NT2/D1 (cell line): Measurements from ENCODE around the gene OPN4.
"Not testable (repeated sequence)": the region's sequence is repeated elsewhere in the genome, so short reads cannot be mapped to it uniquely, and the experiment has no call there.

Source experiments
- DNase-seq: peaks from one replicate; pipeline ENCODE4 v3.0.0-alpha.2; 2011; ENCODE audit warnings: low read depth, low spot score
- H3K27me3 ChIP-seq: 2 replicates; pipeline ENCODE4 v1.6.0; 2011; ENCODE audit warnings: mild to moderate bottlenecking; ENCODE audit not compliant: insufficient read length, insufficient read depth
- H3K36me3 ChIP-seq: 2 replicates; pipeline ENCODE4 v1.6.1; 2011; ENCODE audit warnings: mild to moderate bottlenecking, low read length, mixed read lengths; ENCODE audit not compliant: insufficient read depth, insufficient read length
- H3K4me1 ChIP-seq: 2 replicates; pipeline ENCODE4 v1.5.1; 2011; ENCODE audit not compliant: insufficient read depth, insufficient read length
- H3K4me3 ChIP-seq: 2 replicates; pipeline ENCODE4 v1.5.1; 2011; ENCODE audit warnings: low read depth; ENCODE audit not compliant: insufficient read length
- H3K9ac ChIP-seq: 2 replicates; pipeline ENCODE4 v1.6.0; 2011; ENCODE audit warnings: low read depth; ENCODE audit not compliant: insufficient read length
- H3K9me3 ChIP-seq: 2 replicates; pipeline ENCODE4 v1.5.1; 2011; ENCODE audit warnings: mild to moderate bottlenecking, low read length; ENCODE audit not compliant: insufficient read depth
- SUZ12 ChIP-seq: IDR thresholded peaks from 2 replicates; pipeline ENCODE4 v1.6.1; 2011; ENCODE audit not compliant: insufficient read length, insufficient read depth; ENCODE audit errors: extremely low read depth
- YY1 ChIP-seq: IDR thresholded peaks from 2 replicates; pipeline ENCODE4 v1.6.1; 2011; ENCODE audit not compliant: insufficient read length, insufficient read depth
- ZNF274 ChIP-seq: IDR thresholded peaks from 2 replicates; pipeline ENCODE4 v1.6.1; 2011; ENCODE audit warnings: mild to moderate bottlenecking, low read depth, low read length

OPN4 gene

DNA sequence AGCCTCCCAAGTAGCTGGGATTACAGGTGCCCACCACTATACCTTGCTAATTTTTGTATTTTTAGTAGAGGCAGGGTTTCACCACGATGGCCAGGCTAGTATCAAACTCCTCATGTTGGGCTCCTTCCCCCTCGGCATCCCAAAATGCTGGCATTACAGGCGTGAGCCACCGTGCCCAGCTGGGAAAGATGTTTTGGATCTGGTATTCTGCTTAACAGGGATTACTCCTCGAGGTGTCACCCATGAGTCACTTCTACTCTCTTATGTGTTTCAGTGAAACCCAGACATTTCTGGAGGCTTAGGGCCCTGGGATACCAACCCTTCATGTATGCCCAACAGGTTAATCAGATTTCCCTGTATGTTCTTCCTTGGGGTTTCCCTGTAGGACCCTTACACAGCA lies 11.8 kb upstream of the OPN4 start:
- no peak for DNase-seq
- no peak overlapping the region for H3K9ac ChIP-seq
- H3K4me3 ChIP-seq = no peak overlapping the region

DNA sequence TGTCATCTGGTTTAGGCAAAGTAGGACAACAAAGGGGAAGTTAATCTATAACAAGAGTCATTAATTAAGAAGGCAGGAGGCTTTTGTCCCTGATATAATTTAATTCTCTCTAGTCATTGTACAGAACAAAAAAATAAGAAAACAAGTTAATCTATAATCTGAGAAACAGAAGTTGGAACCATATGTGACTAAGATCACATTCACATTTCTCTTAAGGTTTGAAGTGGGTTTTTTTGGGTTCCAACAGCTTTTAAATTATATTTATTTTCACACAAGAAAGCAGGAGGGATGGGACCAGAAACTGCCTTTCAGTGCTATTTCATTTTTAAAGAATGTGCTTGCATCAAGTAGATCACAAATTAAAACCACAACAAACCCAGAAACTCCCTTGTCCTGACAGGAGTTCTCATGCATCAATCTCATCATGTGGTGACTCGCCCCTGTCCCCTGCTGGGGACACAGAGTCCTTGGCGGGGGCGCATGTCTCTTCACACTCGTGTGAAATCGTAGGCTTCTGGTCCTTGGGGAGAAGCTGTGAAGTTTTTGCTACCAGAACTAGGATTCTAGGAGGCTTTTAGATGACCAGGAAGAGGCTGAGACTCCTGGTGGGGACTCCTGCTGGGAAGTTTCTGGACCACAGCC lies 10.1 kb upstream of the OPN4 start:
- no peak overlapping the region for H3K4me3 ChIP-seq
- peaks cover 25% of the 10 kb centered on the region; the same call in 1 of the 2 replicates for H3K9me3 ChIP-seq
- H3K4me1 ChIP-seq = no peaks in the 10 kb centered on the region
- H3K9ac ChIP-seq = no peak overlapping the region
- no peak for TF ChIP-seq YY1
- no peak for TF ChIP-seq SUZ12
- TF ChIP-seq ZNF274 = no peak
- no peaks in the 10 kb centered on the region for H3K36me3 ChIP-seq
- no peak for DNase-seq
- no peaks in the 10 kb centered on the region for H3K27me3 ChIP-seq

More for the DNA sequence above, 11.8 kb upstream of the OPN4 start:
- Histone ChIP-seq H3K27me3 (no peaks in the 10 kb centered on the region), H3K36me3 (no peaks in the 10 kb centered on the region), H3K4me1 (no peaks in the 10 kb centered on the region), H3K9me3 (peaks cover 25% of the 10 kb centered on the region; the same call in 1 of the 2 replicates)
- TF ChIP-seq YY1 (no peak), SUZ12 (no peak), ZNF274 (no peak)

DNA sequence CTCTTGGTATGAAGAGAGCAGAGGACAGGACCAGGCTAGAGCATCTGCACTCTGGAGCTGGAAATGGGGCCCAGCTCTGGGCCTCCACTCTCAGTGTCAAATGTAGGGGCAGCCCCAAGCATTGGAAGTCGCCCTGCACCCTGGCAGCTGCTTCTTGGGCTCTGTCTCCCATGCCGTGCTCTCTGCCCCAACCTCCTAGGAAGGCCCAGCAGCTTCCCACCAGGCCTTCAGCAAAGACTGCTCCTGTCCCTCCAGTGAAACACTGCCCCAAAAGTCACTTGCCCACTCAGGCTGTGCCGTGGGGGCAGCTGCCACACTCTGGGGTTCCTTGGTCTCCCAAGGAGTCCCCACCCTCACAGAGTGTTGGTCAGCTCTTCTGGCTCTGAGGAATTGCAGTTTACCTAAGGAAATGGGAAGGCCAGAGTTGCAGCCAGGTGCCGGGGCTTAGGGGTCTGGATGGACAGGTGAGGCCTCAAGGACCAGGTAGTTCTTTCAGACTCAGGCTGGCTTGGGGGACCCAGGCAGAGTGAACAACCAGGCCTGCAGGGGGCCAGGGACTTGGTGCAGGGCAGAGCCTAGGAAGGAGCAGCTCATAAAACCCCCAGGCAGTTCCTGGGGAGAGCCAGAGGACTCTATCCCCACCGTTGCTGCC lies 9.4 kb upstream of the OPN4 start:
- Histone ChIP-seq H3K27me3 (no peaks in the 10 kb centered on the region), H3K36me3 (no peaks in the 10 kb centered on the region), H3K4me1 (no peaks in the 10 kb centered on the region), H3K9me3 (peaks cover 25% of the 10 kb centered on the region; the same call in 1 of the 2 replicates), H3K4me3 (no peak overlapping the region), H3K9ac (no peak overlapping the region)
- TF ChIP-seq ZNF274 (no peak), YY1 (no peak), SUZ12 (no peak)
- DNase-seq = no peak

DNA sequence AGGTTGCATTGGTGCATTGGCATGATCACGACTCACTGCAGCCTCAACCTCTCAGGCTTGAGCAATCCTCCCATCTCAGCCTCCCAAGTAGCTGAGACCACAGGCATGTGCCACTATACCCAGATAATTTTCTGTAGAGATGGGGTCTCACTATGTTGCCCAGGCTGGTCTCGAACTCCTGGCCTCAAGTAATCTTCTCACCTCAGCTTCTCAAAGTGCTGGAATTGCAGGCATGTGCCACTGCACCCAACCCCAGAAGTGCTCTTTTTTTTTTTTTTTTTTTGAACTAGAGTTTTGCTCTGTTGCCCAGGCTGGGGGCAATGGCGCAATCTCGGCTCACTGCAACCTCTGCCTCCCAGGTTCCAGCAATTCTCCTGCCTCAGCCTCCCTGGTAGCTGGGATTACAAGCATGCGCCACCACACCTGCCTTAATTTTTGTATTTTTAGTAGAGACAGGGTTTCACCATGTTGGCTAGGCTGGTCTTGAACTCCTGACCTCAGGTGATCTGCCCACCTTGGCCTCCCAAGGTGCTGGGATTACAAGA lies 8.7 kb upstream of the OPN4 start:
- not testable (repeated sequence) for H3K27me3 ChIP-seq, H3K4me3 ChIP-seq, H3K4me1 ChIP-seq, H3K9ac ChIP-seq, DNase-seq, H3K36me3 ChIP-seq
- peaks cover 22% of the 10 kb centered on the region; the same call in 1 of the 2 replicates for H3K9me3 ChIP-seq

DNA sequence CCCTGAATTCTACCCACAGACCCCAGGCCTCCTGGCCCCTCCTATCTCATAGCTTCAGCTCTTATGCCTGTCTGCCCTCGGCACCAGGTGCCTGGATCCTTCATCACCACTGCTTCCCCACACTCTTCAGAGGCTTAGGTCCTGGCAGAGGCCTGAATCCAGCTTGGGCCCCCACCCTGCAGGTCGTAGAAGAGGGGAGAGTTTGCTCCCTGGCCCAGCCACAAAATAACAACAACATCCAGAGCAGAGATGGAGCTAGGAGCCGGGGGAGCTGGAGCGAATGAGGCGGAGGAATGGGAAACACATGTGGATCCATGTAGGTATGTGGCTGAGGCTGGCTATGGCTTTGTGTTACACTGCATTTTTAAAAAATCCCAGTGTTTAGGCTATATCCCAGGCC lies 7.8 kb upstream of the OPN4 start:
- no peaks in the 10 kb centered on the region for H3K4me1 ChIP-seq
- H3K4me3 ChIP-seq = no peak overlapping the region
- TF ChIP-seq ZNF274 (no peak), YY1 (no peak), SUZ12 (no peak)
- no peaks in the 10 kb centered on the region for H3K27me3 ChIP-seq
- H3K9ac ChIP-seq = no peak overlapping the region
- DNase-seq = no peak
- H3K9me3 ChIP-seq = peaks cover 14% of the 10 kb centered on the region; the same call in 1 of the 2 replicates
- no peaks in the 10 kb centered on the region for H3K36me3 ChIP-seq

DNA sequence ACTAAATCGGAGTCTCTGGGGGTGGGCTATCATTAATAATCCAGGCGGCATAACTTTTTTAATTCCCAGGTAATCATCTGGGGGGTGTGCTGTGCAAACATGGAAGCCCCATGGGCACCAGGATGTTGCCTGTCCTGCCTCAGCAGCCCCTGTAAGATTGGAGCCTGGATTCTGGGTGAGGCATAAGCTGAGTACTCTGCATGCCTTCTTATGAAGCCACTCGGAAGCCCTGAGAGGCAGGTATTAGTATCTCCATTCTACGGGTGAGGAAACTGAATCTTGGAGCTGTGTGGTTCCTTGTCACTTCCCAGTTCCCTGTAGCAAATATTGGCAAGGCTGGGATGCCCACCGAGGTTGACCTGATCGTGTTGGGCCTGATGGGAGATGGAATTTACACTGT lies 7.4 kb upstream of the OPN4 start:
- Histone ChIP-seq H3K36me3 (no peaks in the 10 kb centered on the region), H3K9ac (no peak overlapping the region), H3K4me1 (no peaks in the 10 kb centered on the region), H3K4me3 (no peak overlapping the region), H3K9me3 (peaks cover 10% of the 10 kb centered on the region; the same call in 1 of the 2 replicates), H3K27me3 (no peaks in the 10 kb centered on the region)
- DNase-seq = no peak
- no peak for TF ChIP-seq ZNF274
- no peak for TF ChIP-seq YY1
- TF ChIP-seq SUZ12 = no peak
